Measurements from ENCODE around the gene SLC29A1. TPM values are rescaled to one million over a fixed set of nuclear protein-coding genes. Genes with fewer than 3 reads are reported as not detected.

The SLC29A1 gene
- total and polyA plus RNA-seq, 9 of the 15 experiments (the other 6 are each of a cell fraction or from before 2014, with no cell fraction given): 18.9 to 170 (median 57.7) TPM

GRCh38 chr6:44246663-44247337 is 23.4 kb downstream of the SLC29A1 start, which contains the start of gene HSP90AB1 (continued):
- peak; percentile 12 for TF ChIP-seq CHD7 (IDR thresholded peaks at IDR 0.05; ENCODE audit: low read depth, low read length)
- no peak for TF ChIP-seq BMI1 (IDR thresholded peaks at IDR 0.05; ENCODE audit: low read length)
- TF ChIP-seq MAZ (CRISPR knock-in tag; conservative IDR thresholded peaks at IDR 0.05 in 1 of 2, IDR thresholded peaks at IDR 0.05 in 1 of 2): peak in 1 of 2 experiments; percentile 58; a peak in 2 of 4 replicates
- peak; percentile 100 for TF ChIP-seq POLR2B (IDR thresholded peaks at IDR 0.05; ENCODE audit: low read depth, partially characterized antibody)
- TF ChIP-seq PHB2 (IDR thresholded peaks at IDR 0.05; ENCODE audit: low read depth): peak; percentile 75
- TF ChIP-seq ELK1 (CRISPR knock-in tag; IDR thresholded peaks at IDR 0.05): no peak
- no peak for TF ChIP-seq PCBP1 (IDR thresholded peaks at IDR 0.05; ENCODE audit: low read depth, low read length, poor library complexity, severe bottlenecking)
- peak; percentile 88; the same call in 1 of the 2 replicates for TF ChIP-seq ZHX1 (conservative IDR thresholded peaks at IDR 0.05; ENCODE audit: low read length)
- no peak; the same call in 1 of the 2 replicates for TF ChIP-seq CREB3 (tag; conservative IDR thresholded peaks at IDR 0.05; ENCODE audit: low read depth)
- TF ChIP-seq CBX2 (IDR thresholded peaks at IDR 0.05; ENCODE audit: insufficient read depth, low read length, poor library complexity, severe bottlenecking): no peak
